Airway epithelial cell (primary cell): Measurements from ENCODE around the gene TAGLN2. TPM values are rescaled to one million over a fixed set of nuclear protein-coding genes. Genes with fewer than 3 reads are reported as not detected.

Source experiments
- total RNA-seq: library from RNA; depleted of rRNA; stranded (reverse); fragments of >200 nt; gene quantifications from 2 replicates; pipeline ENCODE4 v1.2.3, GENCODE V29; 2015

TAGLN2 gene
- 816 and 871 TPM in 2 replicates for total RNA-seq

GRCh38 chr1:159924791-159925718, at the start of gene TAGLN2:
Gene TAGLN2, minus strand, starts transcription at chr1:159925507. Its CDS starts 4,998 bp downstream, at chr1:159920509.

GRCh38 chr1:159953536-159954515, 28.5 kb upstream of the TAGLN2 start, which contains the start of gene SLAMF9:
Gene SLAMF9, minus strand, starts transcription at chr1:159954237. Its CDS starts 100 bp downstream, at chr1:159954137.

GRCh38 chr1:159945483-159946241, 20.4 kb upstream of the TAGLN2 start, which contains the start of gene IGSF9:
Gene IGSF9, minus strand, starts transcription at chr1:159945613. Its CDS starts 2,159 bp downstream, at chr1:159943454.

GRCh38 chr1:159900086-159900680, 25.1 kb downstream of the TAGLN2 start, which contains the start of gene CFAP45:
Gene CFAP45, minus strand, starts transcription at chr1:159900165. Its CDS starts 67 bp downstream, at chr1:159900098.

Other genes with a start within 250 kb of the TAGLN2 start
- gene CRP, start 210.9 kb downstream of the TAGLN2 start, total RNA-seq: not detected in 2 replicates
- 42.0 and 75.6 TPM in 2 replicates for gene DUSP23, start 144.5 kb downstream of the TAGLN2 start, total RNA-seq
- gene FCRL6, start 123.1 kb downstream of the TAGLN2 start, total RNA-seq: not detected in 2 replicates
- gene SLAMF8, start 98.6 kb downstream of the TAGLN2 start, total RNA-seq: not detected in 2 replicates
- gene VSIG8, start 62.9 kb downstream of the TAGLN2 start, total RNA-seq: 0.05 and 0.21 TPM in 2 replicates
- 0.09 and 0.49 TPM in 2 replicates for gene CFAP45, start 25.3 kb downstream of the TAGLN2 start, total RNA-seq
- 42.0 and 44.1 TPM in 2 replicates for gene IGSF9, start 20.1 kb upstream of the TAGLN2 start, total RNA-seq
- 32.0 and 35.2 TPM in 2 replicates for gene SLAMF9, start 28.7 kb upstream of the TAGLN2 start, total RNA-seq
- gene PIGM, start 106.5 kb upstream of the TAGLN2 start, total RNA-seq: 2.2 and 2.3 TPM in 2 replicates
- not detected in 2 replicates for gene KCNJ10, start 144.7 kb upstream of the TAGLN2 start, total RNA-seq
- gene KCNJ9, start 156.0 kb upstream of the TAGLN2 start, total RNA-seq: not detected in 2 replicates
- 23.9 and 28.6 TPM in 2 replicates for gene IGSF8, start 173.1 kb upstream of the TAGLN2 start, total RNA-seq
- gene ATP1A2, start 190.3 kb upstream of the TAGLN2 start, total RNA-seq: not detected in 2 replicates
- gene ATP1A4, start 226.1 kb upstream of the TAGLN2 start, total RNA-seq: not detected in 2 replicates